Activated CD4-positive, alpha-beta T cell treated with anti-CD3 and anti-CD28 coated beads for 24 hours (primary cell): Measurements from ENCODE around the gene SHROOM1.
A peak's percentile ranks its signal among the peaks of the same experiment; 100 is the strongest.

Experiments used
- DNase-seq, 2 donors: peaks; one replicate each; pipeline ENCODE4 v3.0.0-alpha.2; 2020; ENCODE audit warnings: low read depth in 2 of 2

Gene SHROOM1

GRCh38 chr5:132853790-132854189 lies 23.3 kb upstream of the SHROOM1 start:
- no peak for DNase-seq

- no peak for DNase-seq
Measured at GRCh38 chr5:132853323-132853722, 22.9 kb upstream of the SHROOM1 start.

- no peak for DNase-seq
Measured at GRCh38 chr5:132850066-132850465, 19.6 kb upstream of the SHROOM1 start.

- DNase-seq, result no peak
Measured at GRCh38 chr5:132849347-132849746, 18.9 kb upstream of the SHROOM1 start.

GRCh38 chr5:132848270-132848669 lies 17.8 kb upstream of the SHROOM1 start:
- DNase-seq, result no peak

- DNase-seq, result no peak
Measured at GRCh38 chr5:132841305-132841704, 10.9 kb upstream of the SHROOM1 start.

- no peak for DNase-seq
Measured at GRCh38 chr5:132840896-132841295, 10.4 kb upstream of the SHROOM1 start.

- DNase-seq, result no peak
Measured at GRCh38 chr5:132840313-132840712, 9.9 kb upstream of the SHROOM1 start.

GRCh38 chr5:132839426-132840301 lies 9.2 kb upstream of the SHROOM1 start:
- DNase-seq, result no peak

GRCh38 chr5:132838516-132839282 lies 8.3 kb upstream of the SHROOM1 start:
- DNase-seq, result no peak

- DNase-seq, result no peak
Measured at GRCh38 chr5:132837868-132838267, 7.4 kb upstream of the SHROOM1 start.

- DNase-seq, result no peak
Measured at GRCh38 chr5:132836852-132837251, 6.4 kb upstream of the SHROOM1 start.

GRCh38 chr5:132834057-132834456 lies 3.6 kb upstream of the SHROOM1 start:
- no peak for DNase-seq

- no peak for DNase-seq
Measured at GRCh38 chr5:132832612-132833011, 2.2 kb upstream of the SHROOM1 start.

- no peak for DNase-seq
Measured at GRCh38 chr5:132831095-132831860, 831 bp upstream of the SHROOM1 start.

- peak; percentile 57 to 61 for DNase-seq
Measured at GRCh38 chr5:132829742-132830435, 558 bp downstream of the SHROOM1 start.

GRCh38 chr5:132828846-132829494 lies 1.5 kb downstream of the SHROOM1 start:
- no peak for DNase-seq

- DNase-seq, result no peak
Measured at GRCh38 chr5:132827943-132828673, 2.3 kb downstream of the SHROOM1 start.

GRCh38 chr5:132826424-132827082 lies 3.9 kb downstream of the SHROOM1 start:
- DNase-seq, result no peak
